Hepatocyte (in vitro differentiated cells): Measurements from ENCODE around the gene PCYT1B.

Experiments used
- CTCF ChIP-seq: fragments of 200-600 bp; sonication (generic); IDR thresholded peaks from 2 replicates; pipeline ENCODE4 v1.5.1; 2016; ENCODE audit warnings: antibody characterized with exemption, mild to moderate bottlenecking; ENCODE audit not compliant: poor library complexity
- EZH2 ChIP-seq: fragments of 200-600 bp; sonication (generic); IDR thresholded peaks from 2 replicates; pipeline ENCODE4 v1.6.1; 2016; ENCODE audit warnings: antibody characterized with exemption, mild to moderate bottlenecking, borderline replicate concordance
- EZH2phosphoT487 ChIP-seq: fragments of 200-600 bp; sonication (generic); IDR thresholded peaks from one replicate; pipeline ENCODE4 v1.6.1; 2018; ENCODE audit warnings: antibody characterized with exemption, mild to moderate bottlenecking, low read depth, moderate library complexity; ENCODE audit not compliant: unreplicated experiment, severe bottlenecking

GRCh38 chrX:24567169-24567568, 80.0 kb downstream of the PCYT1B start:
- no peak for TF ChIP-seq EZH2phosphoT487
- TF ChIP-seq CTCF = no peak
- no peak for TF ChIP-seq EZH2
